HAP-1 (cell line): ENCODE measurements around the gene DLG2.
A peak's percentile ranks its signal among the peaks of the same experiment; 100 is the strongest.

Experiments
- DNase-seq, 2 experiments: peaks; one replicate each; pipeline ENCODE4 v3.0.0-alpha.2; 2016 to 2020; ENCODE audit warnings: low spot score in 2 of 2
- H3K27me3 ChIP-seq: fragments of 250-450 bp; sonication (Bioruptor Pico); 2 replicates; pipeline ENCODE4 v1.5.1; 2020; ENCODE audit warnings: low read depth, mild to moderate bottlenecking, moderate library complexity
- H3K36me3 ChIP-seq: fragments of 250-450 bp; sonication (Bioruptor Pico); replicated peaks from 2 replicates; pipeline ENCODE4 v1.5.1; 2020; ENCODE audit warnings: mild to moderate bottlenecking
- H3K4me1 ChIP-seq: fragments of 250-450 bp; sonication (Bioruptor Pico); 2 replicates; pipeline ENCODE4 v1.5.1; 2020; ENCODE audit warnings: mild to moderate bottlenecking
- H3K4me3 ChIP-seq: fragments of 250-450 bp; sonication (Bioruptor Pico); 2 replicates; pipeline ENCODE4 v1.5.1; 2020; ENCODE audit warnings: mild to moderate bottlenecking, moderate library complexity
- H3K9me3 ChIP-seq: fragments of 250-450 bp; sonication (Bioruptor Pico); 2 replicates; pipeline ENCODE4 v1.5.1; 2020; ENCODE audit warnings: mild to moderate bottlenecking, moderate library complexity
- in situ Hi-C: fragments of 300-500 bp; cut with MboI; formaldehyde crosslinking; loops from 3 replicates; pipeline ENCODE4 v1.14.3; 2020; ENCODE audit warnings: low sequenced_read_pairs, inconsistent platforms, mixed read lengths

Gene DLG2

GRCh38 chr11:84214557-84214956, 1412.6 kb downstream of the DLG2 start:
- Histone ChIP-seq H3K9me3 (no peaks in the 10 kb centered on the region), H3K4me1 (no peaks in the 10 kb centered on the region), H3K4me3 (no peak overlapping the region), H3K36me3 (no peaks in the 10 kb centered on the region), H3K27me3 (0 out of 2 replicates have a peak, but pooled peaks cover 3% of the 10 kb centered on the region)
- no peak for DNase-seq
- in situ Hi-C loops = no loop called here

- H3K4me1 ChIP-seq = no peaks in the 10 kb centered on the region
- DNase-seq = no peak
- in situ Hi-C loops = no loop called here
Observed at GRCh38 chr11:84212468-84213390, 1414.4 kb downstream of the DLG2 start.

DNA sequence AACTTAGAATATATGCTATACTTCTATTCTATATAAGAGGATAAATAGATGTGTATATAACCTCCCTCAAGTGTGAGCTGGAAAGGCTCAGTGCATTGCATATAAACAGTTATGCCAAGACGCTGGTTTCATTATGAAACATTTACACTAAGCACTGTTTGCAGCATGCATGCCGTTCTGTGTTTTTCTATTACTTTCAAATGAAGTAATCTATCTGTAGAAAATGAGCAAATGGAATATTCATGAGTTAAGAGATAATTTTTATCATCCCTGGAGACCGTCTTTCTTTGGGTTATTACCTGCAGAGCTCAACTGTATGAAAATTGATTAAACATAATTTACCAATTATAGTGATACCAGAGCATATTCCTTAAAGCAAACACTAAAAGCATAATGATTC, 1415.2 kb downstream of the DLG2 start:
- H3K36me3 ChIP-seq = no peaks in the 10 kb centered on the region
- H3K27me3 ChIP-seq = no peaks in the 10 kb centered on the region
- in situ Hi-C loops = no loop called here
- DNase-seq = no peak
- H3K4me3 ChIP-seq = no peak overlapping the region
- no peaks in the 10 kb centered on the region for H3K4me1 ChIP-seq
- H3K9me3 ChIP-seq = no peaks in the 10 kb centered on the region

More at GRCh38 chr11:84212468-84213390, 1414.4 kb downstream of the DLG2 start:
- Histone ChIP-seq H3K27me3 (no peaks in the 10 kb centered on the region), H3K4me3 (no peak overlapping the region), H3K9me3 (no peaks in the 10 kb centered on the region), H3K36me3 (no peaks in the 10 kb centered on the region)

- no peaks in the 10 kb centered on the region for H3K4me1 ChIP-seq
- no peak overlapping the region for H3K4me3 ChIP-seq
Observed at GRCh38 chr11:84194696-84195095, 1432.4 kb downstream of the DLG2 start.

GRCh38 chr11:84193706-84194105, 1433.4 kb downstream of the DLG2 start:
- no peak for DNase-seq
- H3K4me3 ChIP-seq = no peak overlapping the region
- no peaks in the 10 kb centered on the region for H3K4me1 ChIP-seq
- no peaks in the 10 kb centered on the region for H3K9me3 ChIP-seq
- H3K27me3 ChIP-seq = peaks cover 18% of the 10 kb centered on the region
- in situ Hi-C loops = no loop called here
- H3K36me3 ChIP-seq = no peaks in the 10 kb centered on the region

More at GRCh38 chr11:84194696-84195095, 1432.4 kb downstream of the DLG2 start:
- in situ Hi-C loops = no loop called here
- Histone ChIP-seq H3K27me3 (peaks cover 11% of the 10 kb centered on the region), H3K9me3 (no peaks in the 10 kb centered on the region), H3K36me3 (no peaks in the 10 kb centered on the region)
- no peak for DNase-seq

- no peaks in the 10 kb centered on the region for H3K36me3 ChIP-seq
- in situ Hi-C loops = no loop called here
- peaks cover 10% of the 10 kb centered on the region for H3K27me3 ChIP-seq
- H3K4me1 ChIP-seq = no peaks in the 10 kb centered on the region
- DNase-seq = no peak
- no peak overlapping the region for H3K4me3 ChIP-seq
- H3K9me3 ChIP-seq = no peaks in the 10 kb centered on the region
Observed at GRCh38 chr11:84188521-84188920, 1438.6 kb downstream of the DLG2 start.

DNA sequence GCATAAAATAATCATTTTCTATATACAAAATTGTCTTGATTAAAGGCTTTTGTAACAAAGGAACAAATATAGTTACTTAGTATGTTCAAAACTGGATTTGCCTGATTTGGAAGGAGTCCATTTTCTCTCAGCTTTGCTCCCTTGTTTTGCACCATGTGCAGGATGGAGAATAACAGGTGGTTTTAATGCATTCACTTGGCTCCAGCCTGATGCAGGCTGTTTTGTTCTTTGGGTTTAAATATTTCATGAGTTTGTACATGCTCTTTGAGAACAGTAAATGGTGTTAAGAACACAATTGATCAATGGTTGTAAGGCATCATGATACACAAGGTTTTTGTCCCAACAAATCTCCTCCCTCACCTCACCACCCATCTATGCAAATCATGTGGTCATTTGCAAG, 1454.1 kb downstream of the DLG2 start:
- DNase-seq = no peak
- no peaks in the 10 kb centered on the region for H3K27me3 ChIP-seq
- H3K36me3 ChIP-seq = no peaks in the 10 kb centered on the region
- H3K4me1 ChIP-seq = no peaks in the 10 kb centered on the region
- no peak overlapping the region for H3K4me3 ChIP-seq
- no peaks in the 10 kb centered on the region for H3K9me3 ChIP-seq
- in situ Hi-C loops = no loop called here

DNA sequence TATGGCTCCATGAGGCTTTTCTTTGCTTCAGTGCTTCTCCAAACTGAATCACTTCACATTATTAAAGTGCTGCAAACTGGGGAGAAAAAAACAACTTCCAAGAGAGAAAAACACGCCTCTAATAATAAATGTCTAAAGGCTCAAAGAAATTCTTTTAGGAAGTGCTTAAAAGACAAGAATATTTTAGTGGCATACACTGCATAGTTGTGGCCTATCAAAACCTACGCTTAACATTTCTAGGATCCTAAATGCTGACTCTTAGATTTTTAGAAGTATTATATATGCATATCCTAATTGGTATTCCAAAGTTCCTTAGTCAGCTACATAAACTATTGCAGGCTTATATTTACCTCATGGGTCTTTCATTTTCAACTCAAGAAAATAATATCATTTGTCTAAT, 1462.0 kb downstream of the DLG2 start:
- no peaks in the 10 kb centered on the region for H3K4me1 ChIP-seq
- no peaks in the 10 kb centered on the region for H3K9me3 ChIP-seq
- in situ Hi-C loops = no loop called here
- no peak overlapping the region for H3K4me3 ChIP-seq
- no peaks in the 10 kb centered on the region for H3K27me3 ChIP-seq
- DNase-seq = no peak
- H3K36me3 ChIP-seq = no peaks in the 10 kb centered on the region

DNA sequence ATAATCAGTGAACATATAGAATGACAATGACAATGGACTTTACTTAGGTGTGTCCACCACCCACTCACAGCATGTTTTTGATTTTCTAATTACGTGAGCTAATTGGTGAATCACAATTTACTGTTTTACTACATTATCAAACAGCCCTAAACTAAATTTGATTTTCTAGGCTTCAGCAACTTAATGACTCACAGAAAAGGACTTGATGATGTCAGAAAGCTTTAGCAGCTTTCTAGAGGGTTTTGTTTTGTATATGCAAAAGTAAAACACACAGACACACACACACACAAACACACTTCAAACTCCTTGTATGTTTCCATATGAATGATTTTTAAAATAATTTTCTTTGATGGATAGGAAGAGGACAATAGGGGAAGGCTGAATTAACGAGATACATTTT, 1462.4 kb downstream of the DLG2 start:
- in situ Hi-C loops = no loop called here
- no peaks in the 10 kb centered on the region for H3K27me3 ChIP-seq
- H3K4me1 ChIP-seq = no peaks in the 10 kb centered on the region
- no peak overlapping the region for H3K4me3 ChIP-seq
- no peaks in the 10 kb centered on the region for H3K36me3 ChIP-seq
- H3K9me3 ChIP-seq = no peaks in the 10 kb centered on the region
- no peak for DNase-seq

GRCh38 chr11:84163116-84163515, 1464.0 kb downstream of the DLG2 start:
- in situ Hi-C loops = no loop called here
- H3K4me1 ChIP-seq = no peaks in the 10 kb centered on the region
- no peaks in the 10 kb centered on the region for H3K9me3 ChIP-seq
- no peak for DNase-seq
- no peak overlapping the region for H3K4me3 ChIP-seq
- no peaks in the 10 kb centered on the region for H3K36me3 ChIP-seq
- H3K27me3 ChIP-seq = no peaks in the 10 kb centered on the region

DNA sequence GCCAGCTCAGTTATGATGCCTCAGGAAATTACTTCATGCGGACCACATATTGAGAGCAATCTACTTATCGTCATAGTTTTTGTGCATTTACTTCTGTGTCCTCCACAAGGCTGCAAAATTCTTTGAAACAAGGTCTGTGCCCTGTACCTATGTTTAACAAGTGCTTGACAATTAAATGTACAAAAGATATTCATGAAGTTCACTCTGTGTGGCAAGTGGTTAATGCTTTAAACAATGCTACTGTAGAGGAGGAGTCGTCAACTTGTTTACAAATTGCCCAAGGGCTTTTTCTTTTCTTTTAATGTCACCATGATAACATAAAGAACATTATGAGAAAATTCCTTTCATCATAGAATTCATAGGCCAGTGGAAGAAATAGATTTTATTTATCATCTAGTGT, 1469.5 kb downstream of the DLG2 start:
- in situ Hi-C loops = no loop called here
- no peaks in the 10 kb centered on the region for H3K9me3 ChIP-seq
- no peak overlapping the region for H3K4me3 ChIP-seq
- DNase-seq = peak in 1 of 2 experiments; percentile 21
- H3K4me1 ChIP-seq = peaks cover 2% of the 10 kb centered on the region; the same call in 1 of the 2 replicates
- no peaks in the 10 kb centered on the region for H3K36me3 ChIP-seq
- no peaks in the 10 kb centered on the region; the same call in 1 of the 2 replicates for H3K27me3 ChIP-seq

DNA sequence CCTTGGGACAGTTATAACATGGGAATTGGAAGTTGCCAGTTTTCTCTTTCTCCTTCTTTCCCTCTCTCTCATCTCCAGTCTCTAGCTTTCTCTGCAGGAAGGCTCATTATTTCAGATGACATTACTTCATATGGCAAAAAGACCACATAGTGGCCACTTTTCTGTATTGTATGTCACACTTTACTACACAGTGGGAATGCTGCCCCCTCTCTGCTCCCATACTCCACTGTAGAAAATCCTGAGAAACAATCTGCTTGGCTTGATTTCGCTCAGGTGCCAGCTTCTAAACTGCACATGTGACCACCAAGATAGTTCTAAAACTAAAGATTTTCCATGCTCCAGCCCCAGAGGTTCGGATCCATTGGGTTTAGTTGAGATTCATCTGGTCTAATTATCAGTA, 1480.3 kb downstream of the DLG2 start:
- H3K4me3 ChIP-seq = no peak overlapping the region
- H3K9me3 ChIP-seq = no peaks in the 10 kb centered on the region
- no peaks in the 10 kb centered on the region for H3K36me3 ChIP-seq
- no peaks in the 10 kb centered on the region; the same call in 1 of the 2 replicates for H3K4me1 ChIP-seq
- H3K27me3 ChIP-seq = peaks cover 16% of the 10 kb centered on the region
- in situ Hi-C loops = no loop called here
- DNase-seq = no peak

GRCh38 chr11:84145616-84146185, 1481.4 kb downstream of the DLG2 start:
- no peak overlapping the region for H3K4me3 ChIP-seq
- no peak for DNase-seq
- peaks cover 16% of the 10 kb centered on the region for H3K27me3 ChIP-seq
- no peaks in the 10 kb centered on the region for H3K9me3 ChIP-seq
- H3K4me1 ChIP-seq = no peaks in the 10 kb centered on the region; the same call in 1 of the 2 replicates
- H3K36me3 ChIP-seq = no peaks in the 10 kb centered on the region
- in situ Hi-C loops = no loop called here

GRCh38 chr11:84144531-84144930, 1482.6 kb downstream of the DLG2 start:
- H3K4me3 ChIP-seq = no peak overlapping the region
- no peaks in the 10 kb centered on the region; the same call in 1 of the 2 replicates for H3K4me1 ChIP-seq
- in situ Hi-C loops = no loop called here
- peaks cover 16% of the 10 kb centered on the region for H3K27me3 ChIP-seq
- H3K36me3 ChIP-seq = no peaks in the 10 kb centered on the region
- no peak for DNase-seq
- H3K9me3 ChIP-seq = no peaks in the 10 kb centered on the region
